Measurements from ENCODE around the gene COL4A6.

Gene COL4A6

DNA sequence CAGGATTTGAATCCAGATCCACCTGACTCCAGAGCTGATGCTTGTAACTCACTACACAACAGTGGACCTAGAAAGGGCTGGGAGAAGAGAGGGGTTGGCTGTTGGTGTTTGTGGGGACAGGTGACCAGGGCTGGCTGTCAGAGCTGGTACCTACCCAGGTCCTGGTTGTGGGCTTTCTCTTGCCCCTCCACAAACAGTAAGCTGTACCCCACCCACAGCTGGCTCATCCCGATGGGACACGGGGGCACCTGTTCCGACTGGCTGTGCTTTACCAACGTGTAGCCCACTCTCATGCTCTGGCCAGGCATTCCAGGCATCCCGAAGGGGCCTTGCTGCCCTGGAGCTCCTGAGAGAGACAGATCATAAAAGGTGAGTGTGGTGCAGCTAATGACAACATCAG lies 277.9 kb downstream of the COL4A6 start:
- ChIA-PET POLR2A (no interaction called here), CTCF (no interaction called here)
- TF ChIP-seq, protein P1, sequence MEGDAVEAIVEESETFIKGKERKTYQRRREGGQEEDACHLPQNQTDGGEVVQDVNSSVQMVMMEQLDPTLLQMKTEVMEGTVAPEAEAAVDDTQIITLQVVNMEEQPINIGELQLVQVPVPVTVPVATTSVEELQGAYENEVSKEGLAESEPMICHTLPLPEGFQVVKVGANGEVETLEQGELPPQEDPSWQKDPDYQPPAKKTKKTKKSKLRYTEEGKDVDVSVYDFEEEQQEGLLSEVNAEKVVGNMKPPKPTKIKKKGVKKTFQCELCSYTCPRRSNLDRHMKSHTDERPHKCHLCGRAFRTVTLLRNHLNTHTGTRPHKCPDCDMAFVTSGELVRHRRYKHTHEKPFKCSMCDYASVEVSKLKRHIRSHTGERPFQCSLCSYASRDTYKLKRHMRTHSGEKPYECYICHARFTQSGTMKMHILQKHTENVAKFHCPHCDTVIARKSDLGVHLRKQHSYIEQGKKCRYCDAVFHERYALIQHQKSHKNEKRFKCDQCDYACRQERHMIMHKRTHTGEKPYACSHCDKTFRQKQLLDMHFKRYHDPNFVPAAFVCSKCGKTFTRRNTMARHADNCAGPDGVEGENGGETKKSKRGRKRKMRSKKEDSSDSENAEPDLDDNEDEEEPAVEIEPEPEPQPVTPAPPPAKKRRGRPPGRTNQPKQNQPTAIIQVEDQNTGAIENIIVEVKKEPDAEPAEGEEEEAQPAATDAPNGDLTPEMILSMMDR (IDR thresholded peaks at IDR 0.05; ENCODE audit: insufficient read depth, low read length, missing control alignments): no peak
- no peak for DNase-seq (ENCODE audit: low read depth, low spot score)
- H3K4me3 ChIP-seq (ENCODE audit: low read depth, low read length): no peak overlapping the region

DNA sequence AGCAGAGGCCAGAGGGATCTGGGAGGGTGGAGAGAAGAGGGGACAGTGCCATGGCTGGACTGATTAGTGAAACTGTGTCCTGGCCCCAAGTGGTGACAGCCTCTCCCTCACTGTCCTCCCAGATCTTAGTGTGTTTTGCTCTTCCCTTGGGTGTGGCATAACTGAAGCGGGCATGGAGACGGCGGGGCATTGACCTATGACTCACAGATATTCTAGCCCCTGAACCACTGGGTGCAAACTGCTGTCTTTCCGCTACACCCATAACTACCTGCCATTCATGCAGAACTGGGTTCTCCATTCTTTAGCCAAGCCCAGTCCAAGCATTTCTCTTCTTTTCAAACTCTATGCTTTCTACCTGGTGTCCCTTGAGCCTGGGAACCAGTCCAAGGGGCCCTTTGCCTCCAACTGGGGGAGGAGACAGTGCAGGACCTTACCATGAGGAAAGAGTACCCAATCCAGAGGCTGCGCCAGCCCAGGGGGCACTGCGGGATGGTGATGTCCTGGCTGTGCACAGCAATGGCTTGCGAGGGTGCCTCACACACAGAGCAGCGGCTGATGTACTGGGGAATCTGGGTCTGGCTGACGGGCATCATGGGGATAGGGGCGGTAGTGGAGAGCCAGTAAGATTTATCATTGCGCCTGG lies 279.1 kb downstream of the COL4A6 start:
- TF ChIP-seq, protein P1 (IDR thresholded peaks at IDR 0.05; ENCODE audit: insufficient read depth, low read length, missing control alignments): no peak
- DNase-seq (ENCODE audit: low read depth, low spot score): no peak

DNA sequence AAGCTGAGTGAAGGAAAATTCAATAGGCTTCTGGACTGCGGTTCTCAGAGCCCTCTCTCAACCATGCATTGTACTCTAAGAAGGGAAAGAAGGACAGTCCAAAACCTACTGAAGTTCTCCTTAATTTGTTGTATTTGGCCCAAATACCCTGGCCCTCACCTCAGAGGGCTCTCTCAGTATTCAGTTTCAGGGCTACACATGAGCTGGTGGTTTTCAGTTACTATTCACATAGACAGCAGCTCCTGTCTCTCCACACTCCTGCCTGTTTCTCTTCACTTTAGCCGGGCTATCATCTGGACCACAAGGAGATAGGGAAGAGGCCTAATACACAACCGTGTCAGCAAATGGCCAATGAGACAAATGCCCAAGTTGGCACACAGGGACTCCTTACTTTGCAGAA lies 280.6 kb downstream of the COL4A6 start:
- TF ChIP-seq, protein P1 (IDR thresholded peaks at IDR 0.05; ENCODE audit: insufficient read depth, low read length, missing control alignments): no peak
- no peak for DNase-seq (ENCODE audit: low read depth, low spot score)
- ChIA-PET POLR2A (no interaction called here), CTCF (interaction anchor here (1.2 kb wide), 1 partner anchor 8 kb away, joined by 3 read pairs; no protein-coding TSS in a partner anchor)
- H3K4me3 ChIP-seq (ENCODE audit: low read depth, low read length): no peak overlapping the region

More for the DNA sequence above, 279.1 kb downstream of the COL4A6 start:
- POLR2A ChIA-PET: no interaction called here
- H3K4me3 ChIP-seq (ENCODE audit: low read depth, low read length): no peak overlapping the region
- CTCF ChIA-PET: no interaction called here

DNA sequence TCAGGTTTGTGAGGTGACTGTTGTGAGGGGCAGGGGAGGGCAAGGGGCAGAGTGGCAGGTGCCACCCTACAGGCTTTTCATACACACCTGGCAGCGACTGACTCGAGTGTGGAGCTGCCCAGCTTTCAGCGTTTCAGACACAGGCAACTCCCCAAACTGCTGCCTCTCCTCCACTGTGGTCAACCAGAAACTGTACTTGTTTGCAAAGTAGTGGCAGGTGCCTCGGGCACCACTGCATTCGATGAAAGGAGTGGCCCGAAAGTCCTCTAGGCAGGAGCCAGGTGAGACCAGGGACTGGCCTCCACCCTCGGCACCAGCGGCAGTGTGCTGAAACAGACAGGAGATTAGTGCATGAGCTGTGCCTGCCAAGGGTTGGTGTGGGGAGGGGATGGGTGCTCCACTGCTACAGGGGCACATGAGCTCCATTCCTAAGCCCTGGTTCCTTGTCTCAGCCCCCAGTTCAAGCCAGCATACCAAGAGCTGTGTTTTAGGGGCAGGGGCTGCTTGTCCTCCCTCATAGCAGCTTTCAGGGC lies 281.2 kb downstream of the COL4A6 start:
- ChIA-PET POLR2A (no interaction called here), CTCF (interaction anchor here (1.2 kb wide), 1 partner anchor 8 kb away, joined by 3 read pairs; no protein-coding TSS in a partner anchor)
- TF ChIP-seq, protein P1 (IDR thresholded peaks at IDR 0.05; ENCODE audit: insufficient read depth, low read length, missing control alignments): no peak
- no peak for DNase-seq (ENCODE audit: low read depth, low spot score)
- no peak overlapping the region for H3K4me3 ChIP-seq (ENCODE audit: low read depth, low read length)

DNA sequence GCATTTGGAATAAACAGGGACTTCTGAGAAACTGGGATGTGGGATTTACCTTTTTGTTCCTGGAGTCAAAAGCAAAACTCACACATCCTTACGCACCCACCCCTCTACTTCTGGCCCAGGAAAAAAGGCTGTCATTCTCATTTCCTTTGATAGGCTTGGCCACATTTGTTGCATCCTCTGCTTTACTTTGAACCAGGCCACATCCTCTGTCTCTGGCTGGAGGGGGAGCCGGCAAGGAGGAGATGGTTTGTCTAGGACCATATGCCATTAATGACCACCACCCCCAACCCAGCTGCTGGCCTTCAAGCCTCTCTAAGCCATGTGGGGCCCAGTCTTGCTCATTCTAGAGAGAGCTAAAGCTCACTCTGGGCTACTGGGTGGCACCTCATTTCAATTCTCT lies 282.1 kb downstream of the COL4A6 start:
- TF ChIP-seq, protein P1 (IDR thresholded peaks at IDR 0.05; ENCODE audit: insufficient read depth, low read length, missing control alignments): no peak
- POLR2A ChIA-PET: no interaction called here
- DNase-seq (ENCODE audit: low read depth, low spot score): no peak
- no peak overlapping the region for H3K4me3 ChIP-seq (ENCODE audit: low read depth, low read length)
- CTCF ChIA-PET: no interaction called here

DNA sequence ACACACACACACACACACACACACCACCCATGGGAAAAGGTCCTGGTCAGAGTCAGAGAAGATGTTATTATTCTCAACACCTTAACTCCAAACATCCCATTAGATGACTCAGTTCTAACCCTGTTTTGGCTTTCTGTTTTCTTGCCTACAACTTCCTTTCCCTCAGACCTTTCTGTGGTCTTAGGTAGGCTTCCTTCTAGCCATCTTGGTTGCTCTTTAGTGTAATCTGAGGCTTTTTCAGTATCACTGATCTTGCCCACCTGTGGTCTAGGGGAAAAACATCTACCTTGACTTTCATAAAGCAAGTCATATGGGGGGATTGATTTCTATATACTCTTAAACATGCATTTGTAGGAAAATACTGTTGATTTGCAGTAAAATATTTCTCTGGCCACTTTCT lies 289.7 kb downstream of the COL4A6 start:
- TF ChIP-seq, protein P1 (IDR thresholded peaks at IDR 0.05; ENCODE audit: insufficient read depth, low read length, missing control alignments): no peak
- DNase-seq (ENCODE audit: low read depth, low spot score): no peak
- no peak overlapping the region for H3K4me3 ChIP-seq (ENCODE audit: low read depth, low read length)
- ChIA-PET POLR2A (no interaction called here), CTCF (no interaction called here)
